NCI-H2107 treated with DMSO at 0.1 percent for 48 hours (cell line): ENCODE measurements around the gene GPRC5B.

Experiments
- DNase-seq: peaks from one replicate; lab custom pipeline; 2025; ENCODE audit not compliant: unreplicated experiment; lab: John Stamatoyannopoulos, UW

GPRC5B gene

GRCh38 chr16:19898924-19899604 lies 14.4 kb upstream of the GPRC5B start:
- DNase-seq = peak; percentile 60

GRCh38 chr16:19898166-19898565 lies 13.5 kb upstream of the GPRC5B start:
- no peak for DNase-seq

- no peak for DNase-seq
These were observed 12.3 kb upstream of the GPRC5B start for GRCh38 chr16:19896951-19897350.

GRCh38 chr16:19894586-19894985 lies 9.9 kb upstream of the GPRC5B start:
- DNase-seq = no peak

GRCh38 chr16:19892902-19893301 lies 8.3 kb upstream of the GPRC5B start:
- DNase-seq = no peak

- no peak for DNase-seq
These were observed 6.3 kb upstream of the GPRC5B start for GRCh38 chr16:19890901-19891300.

- no peak for DNase-seq
These were observed 4.2 kb upstream of the GPRC5B start for GRCh38 chr16:19888834-19889233.

GRCh38 chr16:19886073-19886941 lies 1.7 kb upstream of the GPRC5B start:
- peak; percentile 70 for DNase-seq

GRCh38 chr16:19885451-19886072 lies 914 bp upstream of the GPRC5B start:
- no peak for DNase-seq

GRCh38 chr16:19883966-19884485 lies 622 bp downstream of the GPRC5B start:
- no peak for DNase-seq

- peak; percentile 28 for DNase-seq
These were observed 1.2 kb downstream of the GPRC5B start for GRCh38 chr16:19883296-19883965.

GRCh38 chr16:19882646-19883045 lies 2.0 kb downstream of the GPRC5B start:
- DNase-seq = no peak

- no peak for DNase-seq
These were observed 2.5 kb downstream of the GPRC5B start for GRCh38 chr16:19882186-19882585.

GRCh38 chr16:19881783-19882182 lies 2.9 kb downstream of the GPRC5B start:
- DNase-seq = no peak

- DNase-seq = no peak
These were observed 3.6 kb downstream of the GPRC5B start for GRCh38 chr16:19881028-19881427.

- peak; percentile 79 for DNase-seq
These were observed 5.3 kb downstream of the GPRC5B start for GRCh38 chr16:19879241-19879792.

- DNase-seq = no peak
These were observed 5.9 kb downstream of the GPRC5B start for GRCh38 chr16:19878757-19879156.

- DNase-seq = no peak
These were observed 8.1 kb downstream of the GPRC5B start for GRCh38 chr16:19876501-19877059.

- DNase-seq = no peak
These were observed 8.7 kb downstream of the GPRC5B start for GRCh38 chr16:19875900-19876299.

GRCh38 chr16:19874851-19875546 lies 9.6 kb downstream of the GPRC5B start:
- peak; percentile 24 for DNase-seq
